H9 (cell line): ENCODE measurements around the gene OR2S2. TPM values are rescaled to one million over a fixed set of nuclear protein-coding genes. Genes with fewer than 3 reads are reported as not detected.

Source experiments
- DNase-seq: peaks from one replicate; pipeline ENCODE4 v3.0.0-alpha.2; 2017
- H2AFZ ChIP-seq: one replicate; pipeline ENCODE4 v1.6.1; 2013; ENCODE audit warnings: mild to moderate bottlenecking, low read length, control low read depth, moderate library complexity
- H2AK5ac ChIP-seq: 2 replicates; pipeline ENCODE4 v1.6.1; 2013; ENCODE audit warnings: low read length, control low read depth, mixed read lengths; ENCODE audit not compliant: insufficient read length
- H2BK120ac ChIP-seq: one replicate; pipeline ENCODE4 v1.6.1; 2013; ENCODE audit warnings: low read depth, mild to moderate bottlenecking, low read length, control low read depth, inconsistent platforms; ENCODE audit not compliant: poor library complexity, severe bottlenecking
- H2BK12ac ChIP-seq: 2 replicates; pipeline ENCODE4 v1.6.1; 2013; ENCODE audit warnings: low read length, control low read depth, mixed read lengths, low read depth; ENCODE audit not compliant: insufficient read length
- H2BK15ac ChIP-seq: 2 replicates; pipeline ENCODE4 v1.6.1; 2013; ENCODE audit warnings: low read depth, low read length, control low read depth
- H2BK20ac ChIP-seq: one replicate; pipeline ENCODE4 v1.6.1; 2013; ENCODE audit warnings: low read depth, mild to moderate bottlenecking, low read length, control low read depth, inconsistent platforms; ENCODE audit not compliant: poor library complexity, severe bottlenecking
- H2BK5ac ChIP-seq: 2 replicates; pipeline ENCODE4 v1.6.1; 2013; ENCODE audit warnings: low read length, control low read depth, mixed read lengths; ENCODE audit not compliant: insufficient read length
- H3K14ac ChIP-seq: 2 replicates; pipeline ENCODE4 v1.6.1; 2013; ENCODE audit warnings: low read length, control low read depth; ENCODE audit not compliant: insufficient read depth
- H3K18ac ChIP-seq: 2 replicates; pipeline ENCODE4 v1.6.1; 2013; ENCODE audit warnings: low read depth, mild to moderate bottlenecking, mixed read lengths, low read length, control low read depth; ENCODE audit not compliant: insufficient read length
- H3K23ac ChIP-seq: 2 replicates; pipeline ENCODE4 v1.6.1; 2013; ENCODE audit warnings: low read length, control low read depth, mixed read lengths, low read depth; ENCODE audit not compliant: insufficient read length
- H3K23me2 ChIP-seq: 2 replicates; pipeline ENCODE4 v1.6.1; 2013; ENCODE audit warnings: low read depth, mild to moderate bottlenecking, mixed read lengths, low read length, control low read depth; ENCODE audit not compliant: insufficient read length, poor library complexity, severe bottlenecking
- H3K27ac ChIP-seq: 2 replicates; pipeline ENCODE4 v1.5.1; 2013; ENCODE audit warnings: low read length, control low read depth, mixed read lengths, low read depth; ENCODE audit not compliant: insufficient read length
- H3K27me3 ChIP-seq: 2 replicates; pipeline ENCODE4 v1.6.1; 2013; ENCODE audit warnings: low read length, control low read depth, inconsistent platforms; ENCODE audit not compliant: insufficient read depth
- H3K4ac ChIP-seq: 2 replicates; pipeline ENCODE4 v1.6.1; 2013; ENCODE audit warnings: low read depth, mild to moderate bottlenecking, control low read depth, inconsistent platforms, low read length, moderate library complexity
- H3K4me1 ChIP-seq: 2 replicates; pipeline ENCODE4 v1.6.1; 2013; ENCODE audit warnings: low read length, control low read depth, inconsistent platforms; ENCODE audit not compliant: insufficient read depth
- H3K4me2 ChIP-seq: 2 replicates; pipeline ENCODE4 v1.6.1; 2013; ENCODE audit warnings: low read length, control low read depth, mixed read lengths; ENCODE audit not compliant: insufficient read length, insufficient read depth
- H3K56ac ChIP-seq: 2 replicates; pipeline ENCODE4 v1.6.1; 2013; ENCODE audit warnings: low read depth, mild to moderate bottlenecking, mixed read lengths, low read length, control low read depth; ENCODE audit not compliant: insufficient read length
- H3K79me1 ChIP-seq: 2 replicates; pipeline ENCODE4 v1.6.1; 2013; ENCODE audit warnings: low read depth, mild to moderate bottlenecking, moderate library complexity, low read length, control low read depth, inconsistent platforms; ENCODE audit not compliant: insufficient read depth, poor library complexity, severe bottlenecking
- H3K79me2 ChIP-seq: 2 replicates; pipeline ENCODE4 v1.6.1; 2013; ENCODE audit warnings: low read length, control low read depth, inconsistent platforms; ENCODE audit not compliant: insufficient read depth
- H3K9ac ChIP-seq: 2 replicates; pipeline ENCODE4 v1.6.1; 2013; ENCODE audit warnings: low read length, control low read depth, mixed read lengths; ENCODE audit not compliant: insufficient read length; ENCODE audit errors: extremely low read depth
- H3K9me3 ChIP-seq: one replicate; pipeline ENCODE4 v1.6.1; 2013; ENCODE audit warnings: low read depth, low read length, inconsistent platforms; ENCODE audit not compliant: control insufficient read depth
- H3T11ph ChIP-seq: one replicate; pipeline ENCODE4 v1.6.1; 2013; ENCODE audit warnings: mild to moderate bottlenecking, low read length, control low read depth, inconsistent platforms
- H4K20me1 ChIP-seq: one replicate; pipeline ENCODE4 v1.6.1; 2013; ENCODE audit not compliant: control insufficient read depth, insufficient read length, insufficient read depth
- H4K5ac ChIP-seq: 2 replicates; pipeline ENCODE4 v1.6.1; 2013; ENCODE audit warnings: low read depth, mild to moderate bottlenecking, mixed read lengths, low read length, control low read depth; ENCODE audit not compliant: insufficient read length
- H4K8ac ChIP-seq: replicated peaks from 2 replicates; pipeline ENCODE4 v1.6.1; 2013; ENCODE audit warnings: low read length, control low read depth, mixed read lengths, low read depth; ENCODE audit not compliant: insufficient read length
- H4K91ac ChIP-seq: 2 replicates; pipeline ENCODE4 v1.6.1; 2013; ENCODE audit warnings: low read depth, mild to moderate bottlenecking, moderate library complexity, mixed read lengths, low read length, control low read depth; ENCODE audit not compliant: insufficient read length
- H3K27ac Mint-ChIP-seq, 3 experiments: 2 replicates in 2 of 3; 3 replicates in 1 of 3; pipeline ENCODE4 v1.8.0; 2020 to 2021; ENCODE audit warnings: mixed read lengths in 3 of 3, mild to moderate bottlenecking in 1 of 3, moderate library complexity in 1 of 3
- H3K27me3 Mint-ChIP-seq: 2 replicates; pipeline ENCODE4 v1.8.0; 2021; ENCODE audit warnings: low read depth, mild to moderate bottlenecking, moderate library complexity, mixed read lengths
- H3K36me3 Mint-ChIP-seq, 3 experiments: 2 replicates in 2 of 3; 3 replicates in 1 of 3; pipeline ENCODE4 v1.8.0; 2020 to 2021; ENCODE audit warnings: low read depth in 3 of 3, mixed read lengths in 3 of 3; ENCODE audit not compliant: insufficient read depth in 1 of 3
- H3K4me1 Mint-ChIP-seq, 2 experiments: 2 replicates each; pipeline ENCODE4 v1.8.0; 2020; ENCODE audit warnings: mixed read lengths in 2 of 2
- H3K4me3 Mint-ChIP-seq, 2 experiments: 2 replicates in 1 of 2; 3 replicates in 1 of 2; pipeline ENCODE4 v1.8.0; 2020 to 2021; ENCODE audit warnings: mild to moderate bottlenecking in 2 of 2, mixed read lengths in 2 of 2, moderate library complexity in 1 of 2
- H3K9me3 Mint-ChIP-seq, 2 experiments: 2 replicates in 1 of 2; 3 replicates in 1 of 2; pipeline ENCODE4 v1.8.0; 2020; ENCODE audit warnings: mild to moderate bottlenecking in 2 of 2, mixed read lengths in 2 of 2, moderate library complexity in 1 of 2
- WGBS: extraction: QIAGEN DNeasy Blood & Tissue Kit; methylation state at CpG from one replicate; pipeline ENCODE4 v1.1.7; 2013; ENCODE audit warnings: missing lambda C conversion rate, low lambda C conversion rate, mixed read lengths; ENCODE audit not compliant: insufficient read length; ENCODE audit errors: extremely low coverage; 5-methylcytosine and 5-hydroxymethylcytosine counted together
- total RNA-seq: library from RNA; stranded (reverse); gene quantifications from 2 replicates; pipeline ENCODE4 v1.2.1, GENCODE V29; 2021
- TF ChIP-seq, protein P1 (sequence below): fragments of 200-600 bp; sonication (generic); conservative IDR thresholded peaks from 3 replicates; pipeline ENCODE4 v1.8.0; 2021; ENCODE audit warnings: antibody characterized with exemption, mild to moderate bottlenecking

The OR2S2 gene
- total RNA-seq, 1 experiment from 2014 or later: not detected

DNA sequence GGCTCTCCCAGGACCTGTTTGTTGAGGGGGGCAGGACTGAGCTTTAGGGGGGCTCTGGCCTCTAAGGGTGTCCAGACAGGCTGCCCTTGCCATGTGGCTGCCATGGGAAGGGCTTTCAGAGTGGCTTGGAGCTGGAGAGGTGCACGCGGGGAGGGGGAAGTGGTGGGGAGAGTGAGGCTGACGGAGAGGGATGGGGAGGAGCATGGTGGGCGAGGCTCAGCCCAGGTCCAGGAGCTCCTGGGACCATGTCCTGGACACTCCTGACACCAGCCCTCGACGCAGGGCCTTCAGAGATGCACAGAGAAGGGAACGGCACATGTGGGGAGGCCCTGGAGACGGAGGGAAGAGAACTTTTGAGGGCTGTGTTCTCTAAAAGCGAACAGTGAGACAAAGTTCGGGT, 46.3 kb downstream of the OR2S2 start:
- Histone ChIP-seq H3K4ac (no peak overlapping the region), H2BK15ac (no peak overlapping the region), H3K9me3 (no peaks in the 10 kb centered on the region), H2BK5ac (no peak overlapping the region), H4K20me1 (no peaks in the 10 kb centered on the region), H3K4me1 (peaks cover 9% of the 10 kb centered on the region; the same call in 1 of the 2 replicates), H2BK20ac (no peak overlapping the region), H3K23me2 (no peaks in the 10 kb centered on the region), H3K79me1 (no peaks in the 10 kb centered on the region), H3K56ac (no peak overlapping the region), H3T11ph (no peak overlapping the region), H3K23ac (no peak overlapping the region), H3K9ac (no peak overlapping the region), H3K27me3 (no peaks in the 10 kb centered on the region), H4K5ac (no peak overlapping the region), H3K79me2 (no peaks in the 10 kb centered on the region), H4K8ac (no peak overlapping the region), H2BK120ac (no peak overlapping the region), H2AK5ac (no peak overlapping the region), H3K18ac (no peak overlapping the region), H3K4me2 (no peak overlapping the region), H3K27ac (no peak overlapping the region), H2BK12ac (no peak overlapping the region), H3K14ac (no peak overlapping the region), H4K91ac (no peak overlapping the region), H2AFZ (no peak overlapping the region)
- H3K9me3 Mint-ChIP-seq: no peaks in the 10 kb centered on the region
- DNase-seq: no peak
- TF ChIP-seq, protein P1, sequence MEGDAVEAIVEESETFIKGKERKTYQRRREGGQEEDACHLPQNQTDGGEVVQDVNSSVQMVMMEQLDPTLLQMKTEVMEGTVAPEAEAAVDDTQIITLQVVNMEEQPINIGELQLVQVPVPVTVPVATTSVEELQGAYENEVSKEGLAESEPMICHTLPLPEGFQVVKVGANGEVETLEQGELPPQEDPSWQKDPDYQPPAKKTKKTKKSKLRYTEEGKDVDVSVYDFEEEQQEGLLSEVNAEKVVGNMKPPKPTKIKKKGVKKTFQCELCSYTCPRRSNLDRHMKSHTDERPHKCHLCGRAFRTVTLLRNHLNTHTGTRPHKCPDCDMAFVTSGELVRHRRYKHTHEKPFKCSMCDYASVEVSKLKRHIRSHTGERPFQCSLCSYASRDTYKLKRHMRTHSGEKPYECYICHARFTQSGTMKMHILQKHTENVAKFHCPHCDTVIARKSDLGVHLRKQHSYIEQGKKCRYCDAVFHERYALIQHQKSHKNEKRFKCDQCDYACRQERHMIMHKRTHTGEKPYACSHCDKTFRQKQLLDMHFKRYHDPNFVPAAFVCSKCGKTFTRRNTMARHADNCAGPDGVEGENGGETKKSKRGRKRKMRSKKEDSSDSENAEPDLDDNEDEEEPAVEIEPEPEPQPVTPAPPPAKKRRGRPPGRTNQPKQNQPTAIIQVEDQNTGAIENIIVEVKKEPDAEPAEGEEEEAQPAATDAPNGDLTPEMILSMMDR: no peak
- no CpG with 5 or more reads among the region's 10 CpGs for WGBS
- peaks cover 4% of the 10 kb centered on the region for H3K27me3 Mint-ChIP-seq
- no peak overlapping the region for H3K27ac Mint-ChIP-seq
- no peak overlapping the region for H3K4me3 Mint-ChIP-seq
- no peaks in the 10 kb centered on the region for H3K36me3 Mint-ChIP-seq
- peaks cover 40 to 41% of the 10 kb centered on the region in 2 experiments for H3K4me1 Mint-ChIP-seq
